Subcutaneous adipose tissue (tissue), 4 donors: Measurements from ENCODE around the gene FBLN2. TPM values are rescaled to one million over a fixed set of nuclear protein-coding genes. Genes with fewer than 3 reads are reported as not detected.

Source experiments
- total RNA-seq, 4 donors: library from RNA; depleted of rRNA; stranded (reverse); fragments of >200 nt; gene quantifications; one replicate each; pipeline ENCODE4 v1.1.0, GENCODE V29; 2016
- TF ChIP-seq, protein P1 (sequence below): fragments of 450-650 bp; IDR thresholded peaks from one replicate; pipeline ENCODE4 v1.5.1; 2016; ENCODE audit warnings: low read depth, mild to moderate bottlenecking, control low read depth, antibody characterized with exemption, moderate library complexity

Gene FBLN2
- total RNA-seq, 4 donors from 2014 or later, result 215 to 456 (median 410) TPM

DNA sequence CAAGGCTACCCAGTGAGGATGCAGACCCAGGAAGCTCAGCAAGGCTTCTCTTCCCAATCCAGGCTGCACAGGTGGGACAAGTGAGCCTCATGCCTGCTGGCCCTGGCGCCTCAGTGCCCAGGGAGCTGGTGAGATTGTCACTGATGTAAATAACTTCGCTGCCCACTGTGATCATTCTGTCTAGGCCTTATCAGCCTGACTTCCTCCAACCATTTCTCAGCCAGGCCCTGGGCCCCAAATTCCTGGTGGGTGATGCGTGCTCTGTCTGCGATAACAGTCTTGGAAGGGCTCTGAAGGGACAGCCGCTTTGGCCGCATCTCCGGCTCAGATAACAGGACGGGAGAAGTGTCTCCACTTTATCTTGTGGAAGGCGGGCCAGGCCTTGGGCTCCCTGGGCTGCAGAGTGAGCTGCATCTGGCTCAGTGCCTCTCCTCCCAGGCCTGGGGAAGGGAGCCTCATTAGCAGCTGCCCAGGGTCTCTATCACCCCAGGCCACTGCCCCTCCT, 2.2 kb upstream of the FBLN2 start:
- TF ChIP-seq, protein P1, sequence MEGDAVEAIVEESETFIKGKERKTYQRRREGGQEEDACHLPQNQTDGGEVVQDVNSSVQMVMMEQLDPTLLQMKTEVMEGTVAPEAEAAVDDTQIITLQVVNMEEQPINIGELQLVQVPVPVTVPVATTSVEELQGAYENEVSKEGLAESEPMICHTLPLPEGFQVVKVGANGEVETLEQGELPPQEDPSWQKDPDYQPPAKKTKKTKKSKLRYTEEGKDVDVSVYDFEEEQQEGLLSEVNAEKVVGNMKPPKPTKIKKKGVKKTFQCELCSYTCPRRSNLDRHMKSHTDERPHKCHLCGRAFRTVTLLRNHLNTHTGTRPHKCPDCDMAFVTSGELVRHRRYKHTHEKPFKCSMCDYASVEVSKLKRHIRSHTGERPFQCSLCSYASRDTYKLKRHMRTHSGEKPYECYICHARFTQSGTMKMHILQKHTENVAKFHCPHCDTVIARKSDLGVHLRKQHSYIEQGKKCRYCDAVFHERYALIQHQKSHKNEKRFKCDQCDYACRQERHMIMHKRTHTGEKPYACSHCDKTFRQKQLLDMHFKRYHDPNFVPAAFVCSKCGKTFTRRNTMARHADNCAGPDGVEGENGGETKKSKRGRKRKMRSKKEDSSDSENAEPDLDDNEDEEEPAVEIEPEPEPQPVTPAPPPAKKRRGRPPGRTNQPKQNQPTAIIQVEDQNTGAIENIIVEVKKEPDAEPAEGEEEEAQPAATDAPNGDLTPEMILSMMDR, result no peak

DNA sequence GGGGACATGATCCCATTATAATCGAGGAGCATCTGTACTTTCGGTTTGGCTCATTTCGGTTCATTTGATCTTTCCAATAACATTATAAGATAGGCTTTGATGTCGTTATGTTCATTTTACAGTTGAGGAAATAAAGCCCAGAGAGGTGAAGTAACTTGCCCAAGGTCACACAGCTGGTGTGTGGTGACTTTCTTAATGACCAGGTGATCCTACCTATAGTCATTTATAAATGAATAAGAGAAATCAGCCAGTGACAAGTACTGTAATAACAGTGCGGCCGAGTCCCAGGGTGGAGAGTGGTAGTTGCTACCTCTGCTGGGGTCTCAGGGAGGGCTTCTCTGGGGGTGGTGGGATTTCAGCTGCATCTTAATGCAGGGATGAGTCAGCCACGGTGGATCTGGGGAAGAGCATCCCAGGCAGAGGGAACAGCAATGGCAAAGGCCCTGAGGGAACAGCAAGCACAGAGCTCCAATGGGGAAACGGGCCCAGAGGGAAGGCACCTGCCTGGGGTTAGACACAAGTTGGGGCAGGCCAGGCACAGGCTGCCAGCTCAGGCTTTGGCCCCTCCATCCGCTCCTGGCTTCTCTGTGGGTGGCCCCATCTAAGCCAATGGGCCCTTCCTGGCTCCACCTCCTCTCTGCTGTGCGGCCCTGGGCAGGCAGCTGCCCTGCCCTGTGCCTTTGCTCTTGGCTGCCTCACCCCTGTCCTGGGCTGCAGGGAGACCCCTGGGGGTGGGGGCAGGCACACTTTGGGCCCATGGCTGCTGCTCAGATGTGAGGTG, 1.1 kb upstream of the FBLN2 start:
- TF ChIP-seq, protein P1, result no peak

DNA sequence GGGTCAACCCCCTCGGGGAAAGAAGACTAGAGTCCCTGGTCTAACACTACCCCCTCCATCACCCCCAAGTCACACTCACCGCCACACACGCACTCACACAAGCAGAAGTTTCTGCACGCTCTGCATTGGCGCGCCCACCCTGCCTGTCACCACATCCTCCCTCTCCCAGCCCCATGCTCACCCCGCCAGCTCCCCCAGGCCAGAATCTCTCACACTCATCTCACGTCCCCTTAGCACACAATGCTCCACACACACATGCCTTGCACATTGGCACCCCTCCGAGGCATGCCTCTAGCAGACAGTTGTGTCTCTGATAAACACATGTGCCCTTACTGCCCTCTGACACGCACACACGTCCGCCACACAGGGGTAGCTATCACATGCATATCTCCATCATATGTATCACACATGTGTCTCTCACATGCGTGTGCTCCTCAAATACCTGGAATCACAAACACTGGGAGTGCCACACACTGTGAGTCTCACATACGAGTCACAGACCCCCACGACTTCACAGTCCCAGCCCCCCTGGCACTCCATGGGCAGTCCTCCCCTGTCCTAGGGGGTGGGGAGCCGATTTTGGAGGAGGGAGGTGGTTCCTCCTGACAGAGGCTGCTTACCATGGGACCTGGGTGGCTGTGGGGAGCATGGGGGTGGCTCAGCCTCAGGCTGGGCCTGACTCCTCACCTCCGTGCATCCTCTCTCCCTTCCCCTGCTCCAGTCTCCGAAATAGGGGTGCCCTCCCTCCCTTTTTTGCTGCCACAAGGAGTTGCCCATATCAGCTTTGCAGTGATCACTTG, 898 bp downstream of the FBLN2 start:
- TF ChIP-seq, protein P1, result no peak

DNA sequence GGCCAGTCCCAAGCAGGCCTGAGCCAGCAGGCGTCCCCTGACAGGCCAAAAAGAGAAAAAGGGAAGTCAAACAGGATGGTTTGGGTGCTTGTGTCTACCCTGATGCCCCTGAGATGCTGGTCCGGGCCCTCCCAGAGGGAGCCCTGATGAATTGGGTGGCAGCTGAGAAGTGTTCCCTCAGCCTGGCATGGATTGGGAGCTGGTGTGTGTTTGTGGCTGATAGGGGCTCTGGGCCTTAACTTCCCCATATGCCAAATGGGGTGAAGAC, 1.4 kb downstream of the FBLN2 start:
- TF ChIP-seq, protein P1, result no peak

DNA sequence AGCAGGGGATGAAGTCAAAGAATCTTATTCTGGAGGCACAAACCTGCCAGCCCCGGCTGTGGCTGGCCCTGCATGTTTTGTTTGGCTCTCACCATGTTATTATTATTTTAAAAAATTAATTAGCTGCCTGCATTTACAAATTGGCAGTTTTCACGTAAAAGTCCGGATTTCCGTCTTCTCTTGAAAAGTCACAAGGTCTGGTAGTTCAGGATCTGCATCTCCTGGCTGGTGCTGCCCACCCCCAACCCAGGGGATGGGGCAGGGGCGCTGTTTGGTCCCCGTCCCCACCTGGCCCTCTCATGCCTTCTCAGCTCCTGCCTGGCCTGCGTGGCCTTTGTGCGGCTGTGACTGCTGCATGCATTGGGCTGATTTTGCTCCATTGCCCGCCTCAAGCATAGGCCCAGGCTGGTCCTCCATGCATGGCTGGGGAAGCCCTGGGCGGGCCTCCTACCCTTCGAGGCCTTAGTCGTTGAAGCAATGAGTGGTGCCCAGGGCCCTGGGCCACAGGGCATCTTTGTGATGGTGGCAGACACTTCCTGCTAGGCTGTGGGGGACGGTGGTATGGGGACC, 2.0 kb downstream of the FBLN2 start:
- TF ChIP-seq, protein P1, result no peak

DNA sequence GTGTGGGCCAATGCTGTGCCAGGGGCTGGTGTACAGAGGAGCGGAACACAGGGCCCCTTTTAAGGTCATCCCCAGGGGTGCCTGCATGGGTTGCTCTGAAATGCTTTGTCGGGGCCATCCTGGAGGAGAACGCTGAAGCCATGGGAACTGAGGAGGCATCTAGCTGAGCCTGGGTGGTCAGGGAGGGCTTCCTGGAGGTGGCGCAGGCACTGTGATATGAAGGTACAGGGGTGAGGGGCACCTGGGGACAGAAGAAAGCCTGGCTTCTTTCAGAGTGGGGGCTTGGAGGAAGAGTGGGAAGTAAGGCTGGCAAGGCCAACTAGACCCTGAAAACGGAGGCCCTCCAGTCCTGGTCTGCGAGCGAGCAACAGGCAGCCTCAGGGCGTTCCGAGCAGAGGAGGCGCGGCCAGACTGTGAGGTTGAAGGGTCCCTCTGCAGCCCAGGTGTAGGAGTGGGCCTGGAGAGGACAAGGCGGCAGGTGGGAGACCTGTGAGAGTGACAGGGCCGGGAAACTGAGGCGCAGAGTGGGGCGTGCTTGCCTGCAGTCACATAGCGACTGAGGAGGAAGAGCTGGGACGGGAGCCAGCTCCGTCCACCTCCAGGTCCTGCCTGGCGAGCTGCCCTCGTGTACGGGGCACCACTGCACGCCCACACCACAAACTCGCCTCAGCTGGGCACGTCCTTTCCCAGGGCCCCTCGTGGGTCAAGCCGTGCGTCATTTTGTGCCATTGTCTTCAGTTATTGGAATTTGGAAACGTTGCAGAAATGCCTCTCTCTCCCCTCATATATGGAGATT, 4.1 kb downstream of the FBLN2 start:
- TF ChIP-seq, protein P1, result no peak
